Right renal cortex interstitium (tissue), 3 donors: ENCODE measurements around the gene LIN7C. TPM values are rescaled to one million over a fixed set of nuclear protein-coding genes. Genes with fewer than 3 reads are reported as not detected.
"Not testable (repeated sequence)": the region's sequence is repeated elsewhere in the genome, so short reads cannot be mapped to it uniquely, and the experiment has no call there.

Source experiments
- DNase-seq, 3 donors: peaks; one replicate each; pipeline ENCODE4 v3.0.0-alpha.2; 2013; ENCODE audit warnings: low read depth in 3 of 3, low spot score in 2 of 3
- polyA plus RNA-seq, 3 donors: library from polyadenylated mRNA; unstranded; fragments of 120-200 nt; gene quantifications; one replicate each; pipeline ENCODE4 v1.2.1, GENCODE V29; 2013; ENCODE audit not compliant: insufficient read length in 3 of 3

The LIN7C gene
- polyA plus RNA-seq, 3 donors, result 23.6 to 25.9 (median 25.3) TPM

DNA sequence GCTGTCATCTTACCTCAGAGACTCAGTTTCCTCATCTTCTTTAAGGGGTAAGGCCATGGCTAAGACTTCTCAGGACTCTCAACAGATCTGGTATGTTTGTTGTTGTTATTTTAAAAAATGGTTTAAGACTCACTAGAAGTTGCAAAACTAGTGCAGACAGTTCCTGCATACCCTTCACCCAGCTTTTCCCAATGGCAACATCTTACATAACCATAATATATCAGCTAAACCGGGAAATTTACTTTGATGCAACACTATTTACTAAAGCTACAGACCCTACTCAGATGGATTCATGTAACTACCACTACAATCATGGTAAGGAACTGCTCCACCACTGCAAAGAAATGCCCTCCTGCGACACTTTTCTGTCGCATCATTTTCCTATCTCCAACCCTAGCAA is 54.4 kb downstream of the LIN7C start:
- no peak for DNase-seq

DNA sequence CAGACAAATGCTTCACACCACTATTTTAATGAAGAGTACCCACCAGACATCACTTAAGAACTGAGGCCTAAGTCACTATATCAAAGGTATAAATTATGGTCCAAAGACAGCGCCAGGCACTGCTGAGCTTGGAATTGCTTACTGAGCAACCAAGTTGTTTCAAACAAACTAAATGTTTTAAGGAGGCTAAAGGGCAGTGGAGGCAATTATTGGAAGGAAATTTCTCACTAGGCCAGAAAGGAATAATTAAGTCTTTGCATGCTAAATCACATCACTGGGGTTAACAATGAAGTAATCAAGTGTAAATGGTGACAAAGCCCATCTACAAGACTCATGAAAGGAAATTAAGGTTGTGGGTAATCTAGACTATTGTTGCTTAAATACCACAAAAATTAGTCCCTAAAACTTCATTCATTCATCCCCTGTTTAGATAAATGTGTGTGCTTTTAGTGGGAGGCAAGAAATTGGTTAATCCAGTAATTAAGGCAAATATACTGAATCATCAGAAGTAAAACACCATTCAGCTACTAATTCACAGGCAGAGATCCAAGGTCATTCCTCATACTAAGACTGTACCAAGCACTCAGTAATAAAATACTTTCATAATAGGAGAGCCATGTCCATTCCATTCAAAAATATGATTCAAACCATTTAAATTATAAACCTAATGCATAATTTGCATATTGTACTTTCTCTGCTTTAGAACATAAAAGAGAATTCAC is 55.2 kb downstream of the LIN7C start:
- DNase-seq, result no peak

DNA sequence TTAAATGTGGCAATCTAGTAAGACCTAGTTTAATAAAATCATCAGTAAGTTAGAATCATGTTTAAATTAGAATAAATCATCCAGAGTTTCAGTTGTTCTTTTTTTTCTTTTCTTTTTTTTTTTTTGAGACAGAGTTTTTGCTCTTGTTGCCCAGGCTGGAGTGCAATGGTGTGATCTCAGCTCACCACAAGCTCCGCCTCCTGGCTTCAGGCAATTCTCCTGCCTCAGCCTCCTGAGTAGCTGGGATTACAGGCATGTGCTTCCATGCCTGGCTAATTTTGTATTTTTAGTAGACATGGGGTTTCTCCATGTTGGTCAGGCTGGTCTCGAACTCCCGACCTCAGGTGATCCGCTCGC is 58.4 kb downstream of the LIN7C start:
- DNase-seq, result not testable (repeated sequence)

DNA sequence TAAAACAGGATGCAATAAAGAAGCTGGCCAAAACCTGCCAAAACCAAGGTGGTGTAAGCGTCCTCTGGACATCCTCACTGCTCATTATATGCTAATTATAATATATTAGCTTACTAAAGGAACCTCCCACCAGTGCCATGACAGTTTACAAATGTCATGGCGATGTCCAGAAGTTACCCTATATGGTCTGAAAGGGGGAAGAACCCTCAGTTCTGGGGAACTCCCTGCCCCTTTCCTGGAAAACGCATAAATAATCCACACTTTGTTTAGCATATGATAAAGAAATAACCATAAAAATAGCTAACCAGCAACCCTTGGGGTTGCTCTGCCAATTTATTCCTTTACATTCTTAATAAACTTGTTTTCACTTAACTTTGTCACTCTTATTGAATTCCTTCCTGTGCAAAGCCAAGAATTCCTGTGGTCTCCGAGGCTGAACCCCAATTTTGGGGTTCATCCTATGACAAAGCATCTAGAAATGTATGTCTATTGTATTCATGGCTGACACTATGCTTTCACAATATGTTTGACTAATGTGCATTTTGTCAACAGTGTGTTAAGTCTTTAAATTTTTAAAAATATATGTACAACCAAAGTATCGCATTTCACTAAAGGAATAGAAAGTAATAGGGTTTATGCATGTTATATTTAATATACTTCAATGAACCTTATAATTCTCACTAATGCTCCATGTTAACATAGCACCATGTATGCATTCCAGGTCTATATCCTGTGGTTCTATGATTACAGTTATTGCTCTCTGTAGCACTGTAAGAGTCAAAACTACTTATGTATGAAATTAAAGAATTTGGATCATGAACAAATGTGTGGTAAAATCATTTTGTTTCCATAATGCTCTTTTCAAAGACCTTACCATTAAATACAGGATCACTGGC is 59.0 kb downstream of the LIN7C start:
- DNase-seq, result no peak

DNA sequence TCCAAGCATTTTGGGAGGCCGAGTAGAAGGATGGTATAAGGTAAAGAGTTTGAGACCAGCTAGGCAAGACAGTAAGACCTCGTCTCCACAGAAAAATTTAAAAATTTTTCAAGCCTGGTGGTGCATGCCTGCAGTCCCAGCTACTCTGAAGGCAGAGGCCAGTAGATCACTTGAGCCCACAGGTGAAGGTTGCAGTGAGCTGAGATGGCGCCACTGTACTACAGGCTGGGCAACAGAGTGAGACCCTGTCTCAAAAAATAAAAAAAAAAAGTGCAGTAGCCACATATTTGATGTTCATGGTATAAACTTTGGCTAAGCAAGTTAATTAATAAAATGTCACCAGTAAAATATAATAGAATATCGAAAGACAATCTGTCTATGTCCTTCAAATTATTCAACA is 60.9 kb downstream of the LIN7C start:
- DNase-seq, result no peak

DNA sequence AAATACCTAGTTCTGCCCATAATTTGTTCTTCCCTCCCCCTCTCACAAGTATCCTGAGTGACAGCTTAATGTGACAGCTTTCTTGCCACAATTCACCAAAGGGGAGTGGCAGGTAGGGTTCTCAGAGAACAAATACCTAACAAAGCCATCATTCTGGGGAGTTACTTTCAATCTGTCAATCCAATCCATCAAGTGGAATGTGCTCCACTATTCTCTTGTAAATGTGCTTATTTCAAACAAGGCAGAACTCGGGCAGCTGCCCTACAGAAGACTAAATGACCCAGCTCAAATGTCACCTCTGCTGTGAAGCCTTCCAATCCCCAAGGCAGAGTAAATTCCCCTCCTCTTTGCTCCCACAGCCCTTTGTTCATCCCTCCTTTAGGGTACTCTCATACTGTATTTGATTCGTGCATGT is 61.8 kb downstream of the LIN7C start:
- DNase-seq, result no peak

Other genes with a start within 250 kb of the LIN7C start
- gene CCDC34, start 143.6 kb downstream of the LIN7C start, polyA plus RNA-seq, result 10 to 100 TPM; 29.5 to 39.4 (median 34.7) TPM
- gene LGR4, start 34.0 kb downstream of the LIN7C start, polyA plus RNA-seq, result 100 to 1,000 TPM; 127 to 150 (median 149) TPM
- gene BDNF, start 193.7 kb upstream of the LIN7C start, polyA plus RNA-seq, result 1 to 10 TPM; 1.6 to 1.7 (median 1.6) TPM